ENCODE data around the gene GRM4.

Gene GRM4

GRCh38 chr6:34152042-34152524 lies 6.2 kb upstream of the GRM4 start:
- in situ Hi-C loops (cut with MboI; ENCODE audit: low sequenced_read_pairs) = loop anchor here (5.0 to 10.0 kb wide), 2 partner anchors 95 to 387 kb away; no protein-coding TSS in a partner anchor
- Histone ChIP-seq H3K36me3 (replicated peaks) (no peaks in the 10 kb centered on the region), H3K27me3 (ENCODE audit: low read depth) (no peaks in the 10 kb centered on the region; the same call in 1 of the 2 replicates)

GRCh38 chr6:34151321-34152041 lies 5.6 kb upstream of the GRM4 start:
- Histone ChIP-seq H3K4me3 (no peak overlapping the region), H3K9me3 (no peaks in the 10 kb centered on the region), H3K36me3 (replicated peaks) (no peaks in the 10 kb centered on the region), H3K27me3 (ENCODE audit: low read depth) (peaks cover 2% of the 10 kb centered on the region; the same call in 1 of the 2 replicates), H3K4me1 (peaks cover 3% of the 10 kb centered on the region; the same call in 1 of the 2 replicates)
- in situ Hi-C loops (cut with MboI; ENCODE audit: low sequenced_read_pairs) = loop anchor here (5.0 to 10.0 kb wide), 2 partner anchors 94 to 387 kb away; no protein-coding TSS in a partner anchor
- peak in 1 of 2 experiments; percentile 44 for DNase-seq (ENCODE audit: low spot score in 2 of 2)

More at GRCh38 chr6:34152042-34152524, 6.2 kb upstream of the GRM4 start:
- no peaks in the 10 kb centered on the region for H3K9me3 ChIP-seq
- DNase-seq (ENCODE audit: low spot score in 2 of 2) = no peak
- H3K4me1 ChIP-seq = peaks cover 3% of the 10 kb centered on the region; the same call in 1 of the 2 replicates
- no peak overlapping the region for H3K4me3 ChIP-seq

GRCh38 chr6:34150766-34151165 lies 4.9 kb upstream of the GRM4 start:
- DNase-seq (ENCODE audit: low spot score in 2 of 2) = no peak
- Histone ChIP-seq H3K36me3 (replicated peaks) (no peaks in the 10 kb centered on the region), H3K4me3 (no peak overlapping the region), H3K4me1 (peaks cover 3% of the 10 kb centered on the region; the same call in 1 of the 2 replicates), H3K27me3 (ENCODE audit: low read depth) (peaks cover 9% of the 10 kb centered on the region), H3K9me3 (no peaks in the 10 kb centered on the region)
- in situ Hi-C loops (cut with MboI; ENCODE audit: low sequenced_read_pairs) = loop anchor here (5.0 to 10.0 kb wide), 2 partner anchors 93 to 386 kb away; no protein-coding TSS in a partner anchor

- no peaks in the 10 kb centered on the region for H3K9me3 ChIP-seq
- DNase-seq (ENCODE audit: low spot score in 2 of 2) = no peak
- no peak overlapping the region for H3K4me3 ChIP-seq
- H3K4me1 ChIP-seq = peaks cover 3% of the 10 kb centered on the region; the same call in 1 of the 2 replicates
- in situ Hi-C loops (cut with MboI; ENCODE audit: low sequenced_read_pairs) = loop anchor here (5.0 to 10.0 kb wide), 2 partner anchors 93 to 385 kb away; no protein-coding TSS in a partner anchor
- peaks cover 15% of the 10 kb centered on the region for H3K27me3 ChIP-seq (ENCODE audit: low read depth)
- no peaks in the 10 kb centered on the region for H3K36me3 ChIP-seq (replicated peaks)
These were observed 4.0 kb upstream of the GRM4 start for GRCh38 chr6:34149831-34150400.

- Histone ChIP-seq H3K27me3 (ENCODE audit: low read depth) (peaks cover 20% of the 10 kb centered on the region), H3K36me3 (replicated peaks) (no peaks in the 10 kb centered on the region), H3K4me3 (no peak overlapping the region), H3K9me3 (no peaks in the 10 kb centered on the region), H3K4me1 (peaks cover under 1% of the 10 kb centered on the region; the same call in 1 of the 2 replicates)
- DNase-seq (ENCODE audit: low spot score in 2 of 2) = no peak
- in situ Hi-C loops (cut with MboI; ENCODE audit: low sequenced_read_pairs) = no loop called here
These were observed 3.5 kb upstream of the GRM4 start for GRCh38 chr6:34149452-34149810.

GRCh38 chr6:34148631-34149451 lies 3.0 kb upstream of the GRM4 start:
- in situ Hi-C loops (cut with MboI; ENCODE audit: low sequenced_read_pairs) = no loop called here
- Histone ChIP-seq H3K4me1 (no peaks in the 10 kb centered on the region; the same call in 1 of the 2 replicates), H3K27me3 (ENCODE audit: low read depth) (peaks cover 26% of the 10 kb centered on the region), H3K36me3 (replicated peaks) (no peaks in the 10 kb centered on the region), H3K9me3 (no peaks in the 10 kb centered on the region), H3K4me3 (no peak overlapping the region)
- no peak for DNase-seq (ENCODE audit: low spot score in 2 of 2)

GRCh38 chr6:34147906-34148630 lies 2.2 kb upstream of the GRM4 start:
- H3K27me3 ChIP-seq (ENCODE audit: low read depth) = peaks cover 33% of the 10 kb centered on the region
- no peak overlapping the region for H3K4me3 ChIP-seq
- no peaks in the 10 kb centered on the region for H3K36me3 ChIP-seq (replicated peaks)
- H3K9me3 ChIP-seq = no peaks in the 10 kb centered on the region
- H3K4me1 ChIP-seq = no peaks in the 10 kb centered on the region; the same call in 1 of the 2 replicates
- no peak for DNase-seq (ENCODE audit: low spot score in 2 of 2)
- in situ Hi-C loops (cut with MboI; ENCODE audit: low sequenced_read_pairs) = no loop called here

- Histone ChIP-seq H3K4me1 (no peaks in the 10 kb centered on the region; the same call in 1 of the 2 replicates), H3K36me3 (replicated peaks) (no peaks in the 10 kb centered on the region), H3K27me3 (ENCODE audit: low read depth) (peaks cover 33% of the 10 kb centered on the region), H3K9me3 (no peaks in the 10 kb centered on the region), H3K4me3 (no peak overlapping the region)
- no peak for DNase-seq (ENCODE audit: low spot score in 2 of 2)
- in situ Hi-C loops (cut with MboI; ENCODE audit: low sequenced_read_pairs) = no loop called here
These were observed 1.1 kb upstream of the GRM4 start for GRCh38 chr6:34146801-34147592.

GRCh38 chr6:34145161-34146020 lies 496 bp downstream of the GRM4 start:
- peak in 1 of 2 experiments; percentile 24 for DNase-seq (ENCODE audit: low spot score in 2 of 2)
- in situ Hi-C loops (cut with MboI; ENCODE audit: low sequenced_read_pairs) = no loop called here
- H3K4me1 ChIP-seq = no peaks in the 10 kb centered on the region; the same call in 1 of the 2 replicates
- H3K9me3 ChIP-seq = no peaks in the 10 kb centered on the region
- peaks cover 35% of the 10 kb centered on the region for H3K27me3 ChIP-seq (ENCODE audit: low read depth)
- peak overlapping the region; percentile 18 for H3K4me3 ChIP-seq
- no peaks in the 10 kb centered on the region for H3K36me3 ChIP-seq (replicated peaks)

- in situ Hi-C loops (cut with MboI; ENCODE audit: low sequenced_read_pairs) = no loop called here
- no peak for DNase-seq (ENCODE audit: low spot score in 2 of 2)
- peaks cover 35% of the 10 kb centered on the region for H3K27me3 ChIP-seq (ENCODE audit: low read depth)
- no peaks in the 10 kb centered on the region for H3K36me3 ChIP-seq (replicated peaks)
- H3K4me1 ChIP-seq = no peaks in the 10 kb centered on the region; the same call in 1 of the 2 replicates
- H3K9me3 ChIP-seq = no peaks in the 10 kb centered on the region
- H3K4me3 ChIP-seq = no peak overlapping the region
These were observed 1.2 kb downstream of the GRM4 start for GRCh38 chr6:34144581-34145160.

- Histone ChIP-seq H3K4me1 (no peaks in the 10 kb centered on the region; the same call in 1 of the 2 replicates), H3K9me3 (no peaks in the 10 kb centered on the region), H3K36me3 (replicated peaks) (no peaks in the 10 kb centered on the region), H3K4me3 (no peak overlapping the region; the same call in 1 of the 2 replicates), H3K27me3 (ENCODE audit: low read depth) (peaks cover 35% of the 10 kb centered on the region)
- DNase-seq (ENCODE audit: low spot score in 2 of 2) = peak; percentile 62 to 77
- in situ Hi-C loops (cut with MboI; ENCODE audit: low sequenced_read_pairs) = no loop called here
These were observed 1.9 kb downstream of the GRM4 start for GRCh38 chr6:34143884-34144580.
